Neural progenitor cell (in vitro differentiated cells): ENCODE data around the gene RNF181.

Experiments used
- CTCF ChIP-seq: fragments of 200-600 bp; sonication (generic); IDR thresholded peaks from 2 replicates; pipeline ENCODE4 v1.5.1; 2017; ENCODE audit warnings: antibody characterized with exemption, mild to moderate bottlenecking
- EZH2 ChIP-seq: fragments of 200-600 bp; sonication (generic); IDR thresholded peaks from 2 replicates; pipeline ENCODE4 v1.6.1; 2017; ENCODE audit warnings: antibody characterized with exemption, mild to moderate bottlenecking, moderate library complexity
- EZH2phosphoT487 ChIP-seq: fragments of 200-600 bp; sonication (generic); IDR thresholded peaks from 2 replicates; pipeline ENCODE4 v1.6.1; 2017; ENCODE audit warnings: antibody characterized with exemption

GRCh38 chr2:85577386-85578242, 17.9 kb upstream of the RNF181 start, which contains the start of gene VAMP8:
- TF ChIP-seq CTCF, result no peak
- no peak for TF ChIP-seq EZH2
- no peak for TF ChIP-seq EZH2phosphoT487
